Measurements from ENCODE around the gene NUP62. TPM values are rescaled to one million over a fixed set of nuclear protein-coding genes. Genes with fewer than 3 reads are reported as not detected.

Gene NUP62
- total RNA-seq, 1 experiment from 2014 or later: 85.2 TPM

DNA sequence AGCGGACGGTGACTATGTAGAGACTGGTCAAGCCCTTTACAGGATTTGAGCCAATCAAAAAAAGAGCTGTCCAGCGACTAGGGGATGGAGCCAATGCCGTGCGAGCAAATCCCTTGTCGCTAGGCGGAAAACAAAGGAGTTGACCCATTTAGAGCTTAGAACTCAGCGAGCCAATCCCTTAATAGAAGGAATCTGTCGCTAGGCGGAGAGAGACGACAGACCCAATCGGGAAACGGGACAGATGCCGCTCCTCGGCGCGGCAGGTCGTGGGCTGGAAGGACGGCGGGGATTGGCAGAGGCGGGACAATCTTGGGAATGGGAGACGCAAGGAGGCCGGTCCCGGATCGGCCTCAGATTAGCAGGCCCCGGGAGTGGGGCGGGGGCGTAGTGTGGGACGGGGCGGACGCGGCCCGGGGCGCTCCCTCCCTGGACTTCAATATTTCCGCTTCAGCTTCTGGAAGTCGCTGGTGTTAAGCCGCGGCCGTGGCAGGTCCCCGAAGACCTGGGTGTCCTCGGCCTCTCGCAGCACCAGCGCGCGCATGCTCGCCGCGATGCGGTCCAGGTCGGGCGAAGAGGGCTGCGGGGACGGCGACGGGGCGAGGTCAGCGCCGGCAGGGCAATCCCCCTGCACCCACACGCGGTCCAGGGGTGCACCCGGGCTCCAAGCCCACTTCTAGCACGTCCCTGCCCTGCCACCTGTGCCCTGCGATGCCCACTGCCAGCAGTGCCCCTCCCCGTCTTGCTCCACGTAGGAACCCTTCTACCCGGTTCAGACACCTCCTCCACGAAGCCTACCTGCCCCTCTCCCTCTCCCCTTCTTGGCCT is 59.6 kb downstream of the NUP62 start:
- Histone ChIP-seq H3K27ac (ENCODE audit: low read depth, low read length) (peak overlapping the region; percentile 91), H4K20me1 (ENCODE audit: insufficient read depth) (peaks cover 4% of the 10 kb centered on the region; the same call in 1 of the 2 replicates), H3K9me3 (ENCODE audit: control insufficient read depth in 1 of 2, insufficient read depth in 1 of 2, low read depth in 1 of 2, low read length in 2 of 2) (no peaks in the 10 kb centered on the region), H2AFZ (ENCODE audit: low read depth, low read length, poor library complexity, severe bottlenecking) (no peak overlapping the region), H3K4me3 (replicated peaks in 1 of 2; ENCODE audit: low read depth in 1 of 2, low read length in 2 of 2) (peak overlapping the region; percentile 55 to 61), H3K27me3 (ENCODE audit: insufficient read depth, low read length) (no peaks in the 10 kb centered on the region), H3K79me2 (ENCODE audit: insufficient read depth, low read length) (peaks cover 35% of the 10 kb centered on the region), H3K4me1 (ENCODE audit: control insufficient read depth in 1 of 2, insufficient read depth in 2 of 2, low read length in 2 of 2) (peaks cover 28 to 56% of the 10 kb centered on the region in 2 experiments; a peak in 3 of 4 replicates), H3K9ac (ENCODE audit: low read length) (peak overlapping the region; percentile 68), H3K36me3 (ENCODE audit: control insufficient read depth in 1 of 2, insufficient read depth in 2 of 2, low read length in 2 of 2) (peaks cover 0 to 13% of the 10 kb centered on the region in 2 experiments; a peak in 1 of 4 replicates), H3K4me2 (ENCODE audit: low read length) (peak overlapping the region; percentile 79), H3K9me2 (ENCODE audit: insufficient read depth) (no peaks in the 10 kb centered on the region)
- CTCF ChIA-PET: interaction anchor here (1.1 to 1.3 kb wide), 2 partner anchors 119 to 152 kb away, joined by 4 to 5 read pairs; no protein-coding TSS in a partner anchor
- intact Hi-C loops (cut with micrococcal nuclease): loop anchor here (1.0 to 5.0 kb wide), 2 partner anchors 8 to 102 kb away; partner anchors contain the start of genes AKT1S1, AP2A1 and TBC1D17
- no peak for TF ChIP-seq ZNF274 (IDR thresholded peaks at IDR 0.05; ENCODE audit: low read depth, low read length)
- TF ChIP-seq, protein P1, sequence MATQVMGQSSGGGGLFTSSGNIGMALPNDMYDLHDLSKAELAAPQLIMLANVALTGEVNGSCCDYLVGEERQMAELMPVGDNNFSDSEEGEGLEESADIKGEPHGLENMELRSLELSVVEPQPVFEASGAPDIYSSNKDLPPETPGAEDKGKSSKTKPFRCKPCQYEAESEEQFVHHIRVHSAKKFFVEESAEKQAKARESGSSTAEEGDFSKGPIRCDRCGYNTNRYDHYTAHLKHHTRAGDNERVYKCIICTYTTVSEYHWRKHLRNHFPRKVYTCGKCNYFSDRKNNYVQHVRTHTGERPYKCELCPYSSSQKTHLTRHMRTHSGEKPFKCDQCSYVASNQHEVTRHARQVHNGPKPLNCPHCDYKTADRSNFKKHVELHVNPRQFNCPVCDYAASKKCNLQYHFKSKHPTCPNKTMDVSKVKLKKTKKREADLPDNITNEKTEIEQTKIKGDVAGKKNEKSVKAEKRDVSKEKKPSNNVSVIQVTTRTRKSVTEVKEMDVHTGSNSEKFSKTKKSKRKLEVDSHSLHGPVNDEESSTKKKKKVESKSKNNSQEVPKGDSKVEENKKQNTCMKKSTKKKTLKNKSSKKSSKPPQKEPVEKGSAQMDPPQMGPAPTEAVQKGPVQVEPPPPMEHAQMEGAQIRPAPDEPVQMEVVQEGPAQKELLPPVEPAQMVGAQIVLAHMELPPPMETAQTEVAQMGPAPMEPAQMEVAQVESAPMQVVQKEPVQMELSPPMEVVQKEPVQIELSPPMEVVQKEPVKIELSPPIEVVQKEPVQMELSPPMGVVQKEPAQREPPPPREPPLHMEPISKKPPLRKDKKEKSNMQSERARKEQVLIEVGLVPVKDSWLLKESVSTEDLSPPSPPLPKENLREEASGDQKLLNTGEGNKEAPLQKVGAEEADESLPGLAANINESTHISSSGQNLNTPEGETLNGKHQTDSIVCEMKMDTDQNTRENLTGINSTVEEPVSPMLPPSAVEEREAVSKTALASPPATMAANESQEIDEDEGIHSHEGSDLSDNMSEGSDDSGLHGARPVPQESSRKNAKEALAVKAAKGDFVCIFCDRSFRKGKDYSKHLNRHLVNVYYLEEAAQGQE (IDR thresholded peaks at IDR 0.05; ENCODE audit: low read depth): no peak
- TF ChIP-seq YY1 (IDR thresholded peaks at IDR 0.05; ENCODE audit: extremely low read depth, insufficient replicate concordance, low read depth, low read length): peak; percentile 66
- TF ChIP-seq POLR2A (IDR thresholded peaks at IDR 0.05; ENCODE audit: borderline replicate concordance, extremely low read depth, insufficient read depth, insufficient read length): peak; percentile 69
- TF ChIP-seq TCF7L2 (IDR thresholded peaks at IDR 0.05; ENCODE audit: borderline replicate concordance, extremely low read depth, insufficient read depth, insufficient read length): peak; percentile 81
- TF ChIP-seq POLR2AphosphoS5 (IDR thresholded peaks at IDR 0.05; ENCODE audit: low read depth, low read length): peak; percentile 88
- TF ChIP-seq ZFX (IDR thresholded peaks at IDR 0.05): peak; percentile 89
- RAD21 ChIA-PET (ENCODE audit: low non-redundant PET in 1 of 2, low total read pairs in 2 of 2, uncharacterized antibody in 2 of 2, unreplicated experiment in 2 of 2): interaction anchor here in 1 of 2 experiments (0.6 kb wide), 1 partner anchor 459 kb away, joined by 3 read pairs; no protein-coding TSS in a partner anchor
- ATAC-seq: peak; percentile 77
- BruUV-seq (replicated peaks): TSS peak; percentile 63
- DNase-seq (ENCODE audit: low read depth, low spot score): peak; percentile 100
- POLR2A ChIA-PET: interaction anchor here (0.6 to 2.0 kb wide), 10 partner anchors 8 to 407 kb away, joined by 3 to 12 read pairs (median 4); partner anchors contain the start of genes AKT1S1, ATF5, NUP62 and PTOV1
